HepG2 (cell line): Measurements from ENCODE around the gene SEC14L5. TPM values are rescaled to one million over a fixed set of nuclear protein-coding genes. Genes with fewer than 3 reads are reported as not detected.
A peak's percentile ranks its signal among the peaks of the same experiment; 100 is the strongest.

Experiments used
- ARNT2 ChIP-seq: sonication (generic); formaldehyde crosslinking; IDR thresholded peaks from 2 replicates; pipeline ENCODE4 v1.8.0; 2022; ENCODE audit warnings: mild to moderate bottlenecking, low read depth, missing genetic modification reagents, moderate library complexity
- ASH2L ChIP-seq: fragments of 300-600, 200-600 bp; sonication (generic); IDR thresholded peaks from 2 replicates; pipeline ENCODE4 v1.7.0; 2017; ENCODE audit warnings: low read depth, mild to moderate bottlenecking, moderate library complexity, mixed read lengths, low read length; ENCODE audit not compliant: insufficient read length
- EP300 ChIP-seq, 3 experiments: sonication (generic) in 1 of 3; formaldehyde crosslinking in 1 of 3; IDR thresholded peaks; 2 replicates each; pipeline versions ENCODE4 v1.5.1 to v1.6.1; 2011 to 2020; ENCODE audit warnings: low read depth in 2 of 3, low read length in 2 of 3, borderline replicate concordance in 1 of 3, improper control_type of control experiment in 1 of 3, mild to moderate bottlenecking in 1 of 3, missing genetic modification reagents in 1 of 3, moderate library complexity in 1 of 3
- ETV5 ChIP-seq: IDR thresholded peaks from 2 replicates; pipeline ENCODE4 v1.6.1; 2018; ENCODE audit warnings: missing biosample characterization, missing genetic modification reagents, inconsistent platforms, borderline replicate concordance
- FOSL2 ChIP-seq: sonication (generic); formaldehyde crosslinking; IDR thresholded peaks from 2 replicates; pipeline ENCODE4 v1.4.0; 2020; ENCODE audit warnings: missing genetic modification reagents
- MIER3 ChIP-seq: IDR thresholded peaks from 2 replicates; pipeline ENCODE4 v1.6.1; 2016; ENCODE audit warnings: missing compliant biosample characterization, borderline replicate concordance
- TCF7L2 ChIP-seq: IDR thresholded peaks from 2 replicates; pipeline ENCODE4 v1.6.1; 2011; ENCODE audit warnings: mild to moderate bottlenecking, low read depth, low read length, moderate library complexity
- UBTF ChIP-seq: sonication (generic); formaldehyde crosslinking; IDR thresholded peaks from 2 replicates; pipeline ENCODE4 v1.4.0; 2020; ENCODE audit warnings: mild to moderate bottlenecking, missing genetic modification reagents
- ZBTB10 ChIP-seq: sonication (generic); formaldehyde crosslinking; IDR thresholded peaks from 2 replicates; pipeline ENCODE4 v1.4.0; 2020; ENCODE audit warnings: missing genetic modification reagents, borderline replicate concordance
- ZMYM2 ChIP-seq: sonication (generic); formaldehyde crosslinking; IDR thresholded peaks from 2 replicates; pipeline ENCODE4 v1.8.0; 2022; ENCODE audit warnings: mild to moderate bottlenecking, missing genetic modification reagents
- ZNF24 ChIP-seq: fragments of 450-650 bp; IDR thresholded peaks from 2 replicates; pipeline ENCODE4 v1.6.1; 2017; ENCODE audit warnings: antibody characterized with exemption, mild to moderate bottlenecking
- ZNF883 ChIP-seq: sonication (generic); formaldehyde crosslinking; IDR thresholded peaks from 2 replicates; pipeline ENCODE4 v1.5.1; 2020; ENCODE audit warnings: mild to moderate bottlenecking, missing genetic modification reagents; ENCODE audit errors: not compliant biosample characterization
- ZSCAN30 ChIP-seq: sonication (generic); formaldehyde crosslinking; IDR thresholded peaks from 2 replicates; pipeline ENCODE4 v1.5.0; 2020; ENCODE audit warnings: mild to moderate bottlenecking, missing genetic modification reagents
- polyA plus RNA-seq, 8 experiments: library from polyadenylated mRNA; depleted of rRNA in 3 of 8; stranded (reverse) in 7 of 8; unstranded in 1 of 8; fragments of >200 nt; fragmentation: Illumina TruSeq in 4 of 8; extraction: Trizol in 4 of 8; gene quantifications; 2 replicates each; pipeline versions ENCODE4 v1.2.1 to v1.2.3, GENCODE V29; 2011 to 2016; ENCODE audit warnings: low read depth in 4 of 8, missing spikeins in 1 of 8, mixed read lengths in 1 of 8; ENCODE audit not compliant: insufficient read depth in 1 of 8
- total RNA-seq, 5 experiments: library from RNA; depleted of rRNA; stranded (reverse); fragments of >200 nt; fragmentation: Illumina TruSeq; extraction: Trizol; gene quantifications; 2 replicates each; pipeline ENCODE4 v1.2.3, GENCODE V29; 2016; ENCODE audit warnings: low read depth in 1 of 5
- TF ChIP-seq, protein P1 (sequence below): sonication (generic); formaldehyde crosslinking; conservative IDR thresholded peaks from 2 replicates; pipeline ENCODE4 v1.4.0; 2020; ENCODE audit warnings: missing genetic modification reagents
- TF ChIP-seq, protein P2 (sequence below): sonication (generic); formaldehyde crosslinking; IDR thresholded peaks from 2 replicates; pipeline ENCODE4 v1.9.0; 2021; ENCODE audit warnings: missing genetic modification reagents, borderline replicate concordance
- TF ChIP-seq, protein P3 (sequence below): sonication (generic); formaldehyde crosslinking; IDR thresholded peaks from 2 replicates; pipeline ENCODE4 v1.4.0; 2020; ENCODE audit warnings: low read depth, mild to moderate bottlenecking, missing genetic modification reagents

Gene SEC14L5
- total and polyA plus RNA-seq, 2 of the 13 experiments (the other 11 are each of a cell fraction or from before 2014, with no cell fraction given) = 0.40 to 0.42 TPM

DNA sequence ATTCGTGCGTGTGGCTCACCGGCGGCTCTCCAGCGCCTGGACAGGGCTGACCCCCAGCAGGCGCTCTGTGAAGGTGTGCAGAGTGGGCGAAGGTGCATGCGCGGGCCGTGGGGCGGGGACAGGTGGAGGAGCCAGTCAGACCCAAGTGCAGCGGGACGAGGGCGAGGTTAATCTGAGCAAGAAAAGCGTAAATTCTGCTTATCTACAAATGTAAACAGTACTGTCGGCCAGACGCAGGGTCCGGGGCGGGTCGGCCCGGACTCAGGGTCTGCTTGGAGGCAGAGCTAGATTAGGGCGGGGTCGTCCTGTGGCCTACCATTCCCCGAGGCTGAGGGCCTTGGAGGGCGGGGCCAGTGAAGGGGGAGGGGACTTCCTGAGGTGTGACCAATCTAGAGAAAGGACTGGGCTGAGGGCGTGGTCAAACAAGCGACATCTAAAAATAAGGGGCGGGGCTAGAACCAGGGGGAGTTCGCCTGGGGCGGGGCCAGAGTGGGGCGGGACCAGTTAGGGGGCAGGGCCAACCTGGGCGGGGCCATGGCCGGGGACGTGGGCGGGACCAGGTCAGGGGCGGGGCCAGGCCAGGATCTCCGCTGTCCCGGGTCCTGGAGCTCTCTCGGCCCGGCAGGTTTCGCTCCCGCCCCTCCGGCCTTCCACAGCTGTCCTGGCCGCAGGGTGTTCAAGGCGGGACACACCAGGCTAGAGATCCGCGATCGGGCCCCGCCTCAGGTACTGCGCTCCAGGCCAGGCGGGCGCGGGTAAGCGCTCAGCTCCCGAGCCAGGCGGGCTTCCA is at the start of gene SEC14L5 (continued):
- TF ChIP-seq, protein P1, sequence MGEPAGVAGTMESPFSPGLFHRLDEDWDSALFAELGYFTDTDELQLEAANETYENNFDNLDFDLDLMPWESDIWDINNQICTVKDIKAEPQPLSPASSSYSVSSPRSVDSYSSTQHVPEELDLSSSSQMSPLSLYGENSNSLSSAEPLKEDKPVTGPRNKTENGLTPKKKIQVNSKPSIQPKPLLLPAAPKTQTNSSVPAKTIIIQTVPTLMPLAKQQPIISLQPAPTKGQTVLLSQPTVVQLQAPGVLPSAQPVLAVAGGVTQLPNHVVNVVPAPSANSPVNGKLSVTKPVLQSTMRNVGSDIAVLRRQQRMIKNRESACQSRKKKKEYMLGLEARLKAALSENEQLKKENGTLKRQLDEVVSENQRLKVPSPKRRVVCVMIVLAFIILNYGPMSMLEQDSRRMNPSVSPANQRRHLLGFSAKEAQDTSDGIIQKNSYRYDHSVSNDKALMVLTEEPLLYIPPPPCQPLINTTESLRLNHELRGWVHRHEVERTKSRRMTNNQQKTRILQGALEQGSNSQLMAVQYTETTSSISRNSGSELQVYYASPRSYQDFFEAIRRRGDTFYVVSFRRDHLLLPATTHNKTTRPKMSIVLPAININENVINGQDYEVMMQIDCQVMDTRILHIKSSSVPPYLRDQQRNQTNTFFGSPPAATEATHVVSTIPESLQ (CRISPR knock-in tag) = no peak
- TF ChIP-seq ZBTB10 (CRISPR knock-in tag) = no peak
- TF ChIP-seq, protein P2, sequence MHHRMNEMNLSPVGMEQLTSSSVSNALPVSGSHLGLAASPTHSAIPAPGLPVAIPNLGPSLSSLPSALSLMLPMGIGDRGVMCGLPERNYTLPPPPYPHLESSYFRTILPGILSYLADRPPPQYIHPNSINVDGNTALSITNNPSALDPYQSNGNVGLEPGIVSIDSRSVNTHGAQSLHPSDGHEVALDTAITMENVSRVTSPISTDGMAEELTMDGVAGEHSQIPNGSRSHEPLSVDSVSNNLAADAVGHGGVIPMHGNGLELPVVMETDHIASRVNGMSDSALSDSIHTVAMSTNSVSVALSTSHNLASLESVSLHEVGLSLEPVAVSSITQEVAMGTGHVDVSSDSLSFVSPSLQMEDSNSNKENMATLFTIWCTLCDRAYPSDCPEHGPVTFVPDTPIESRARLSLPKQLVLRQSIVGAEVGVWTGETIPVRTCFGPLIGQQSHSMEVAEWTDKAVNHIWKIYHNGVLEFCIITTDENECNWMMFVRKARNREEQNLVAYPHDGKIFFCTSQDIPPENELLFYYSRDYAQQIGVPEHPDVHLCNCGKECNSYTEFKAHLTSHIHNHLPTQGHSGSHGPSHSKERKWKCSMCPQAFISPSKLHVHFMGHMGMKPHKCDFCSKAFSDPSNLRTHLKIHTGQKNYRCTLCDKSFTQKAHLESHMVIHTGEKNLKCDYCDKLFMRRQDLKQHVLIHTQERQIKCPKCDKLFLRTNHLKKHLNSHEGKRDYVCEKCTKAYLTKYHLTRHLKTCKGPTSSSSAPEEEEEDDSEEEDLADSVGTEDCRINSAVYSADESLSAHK (CRISPR knock-in tag) = no peak
- TF ChIP-seq FOSL2 (CRISPR knock-in tag) = peak; percentile 67; the same call in 1 of the 2 replicates
- no peak for TF ChIP-seq TCF7L2
- TF ChIP-seq, protein P3, sequence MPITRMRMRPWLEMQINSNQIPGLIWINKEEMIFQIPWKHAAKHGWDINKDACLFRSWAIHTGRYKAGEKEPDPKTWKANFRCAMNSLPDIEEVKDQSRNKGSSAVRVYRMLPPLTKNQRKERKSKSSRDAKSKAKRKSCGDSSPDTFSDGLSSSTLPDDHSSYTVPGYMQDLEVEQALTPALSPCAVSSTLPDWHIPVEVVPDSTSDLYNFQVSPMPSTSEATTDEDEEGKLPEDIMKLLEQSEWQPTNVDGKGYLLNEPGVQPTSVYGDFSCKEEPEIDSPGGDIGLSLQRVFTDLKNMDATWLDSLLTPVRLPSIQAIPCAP = no peak
- TF ChIP-seq ASH2L = peak; percentile 72
- no peak for TF ChIP-seq ZSCAN30 (CRISPR knock-in tag)
- peak; percentile 68 for TF ChIP-seq ARNT2 (CRISPR knock-in tag)
- peak; percentile 83 for TF ChIP-seq UBTF
- TF ChIP-seq EP300 (IDR thresholded peaks at IDR 0.05; ENCODE audit: low read depth in 2 of 2, low read length in 2 of 2) = no peak; a peak in 1 of 4 replicates
- 0 out of 2 replicates have a peak, but pooled peaks have one; percentile 29 for TF ChIP-seq EP300 (CRISPR knock-in tag; IDR thresholded peaks at IDR 0.05; ENCODE audit: borderline replicate concordance)
- TF ChIP-seq ETV5 (CRISPR knock-in tag) = peak; percentile 21; the same call in 1 of the 2 replicates
- 0 out of 2 replicates have a peak, but pooled peaks have one; percentile 22 for TF ChIP-seq ZNF24
- TF ChIP-seq ZNF883 (CRISPR knock-in tag) = no peak
- no peak; the same call in 1 of the 2 replicates for TF ChIP-seq ZMYM2 (CRISPR knock-in tag)
- no peak for TF ChIP-seq MIER3 (CRISPR knock-in tag)
